Astrocyte (in vitro differentiated cells and primary cell): ENCODE data around the gene CRLF2.

Source experiments
- EZH2 ChIP-seq: IDR thresholded peaks from 2 replicates; pipeline ENCODE4 v1.6.1; 2012; ENCODE audit warnings: mild to moderate bottlenecking, low read length, inconsistent platforms; ENCODE audit not compliant: insufficient read depth
- TF ChIP-seq, protein P1 (sequence below): IDR thresholded peaks from 2 replicates; pipeline ENCODE4 v1.5.1; 2011; ENCODE audit warnings: low read depth, mild to moderate bottlenecking, inconsistent platforms, low read length, moderate library complexity; ENCODE audit not compliant: insufficient read depth

DNA sequence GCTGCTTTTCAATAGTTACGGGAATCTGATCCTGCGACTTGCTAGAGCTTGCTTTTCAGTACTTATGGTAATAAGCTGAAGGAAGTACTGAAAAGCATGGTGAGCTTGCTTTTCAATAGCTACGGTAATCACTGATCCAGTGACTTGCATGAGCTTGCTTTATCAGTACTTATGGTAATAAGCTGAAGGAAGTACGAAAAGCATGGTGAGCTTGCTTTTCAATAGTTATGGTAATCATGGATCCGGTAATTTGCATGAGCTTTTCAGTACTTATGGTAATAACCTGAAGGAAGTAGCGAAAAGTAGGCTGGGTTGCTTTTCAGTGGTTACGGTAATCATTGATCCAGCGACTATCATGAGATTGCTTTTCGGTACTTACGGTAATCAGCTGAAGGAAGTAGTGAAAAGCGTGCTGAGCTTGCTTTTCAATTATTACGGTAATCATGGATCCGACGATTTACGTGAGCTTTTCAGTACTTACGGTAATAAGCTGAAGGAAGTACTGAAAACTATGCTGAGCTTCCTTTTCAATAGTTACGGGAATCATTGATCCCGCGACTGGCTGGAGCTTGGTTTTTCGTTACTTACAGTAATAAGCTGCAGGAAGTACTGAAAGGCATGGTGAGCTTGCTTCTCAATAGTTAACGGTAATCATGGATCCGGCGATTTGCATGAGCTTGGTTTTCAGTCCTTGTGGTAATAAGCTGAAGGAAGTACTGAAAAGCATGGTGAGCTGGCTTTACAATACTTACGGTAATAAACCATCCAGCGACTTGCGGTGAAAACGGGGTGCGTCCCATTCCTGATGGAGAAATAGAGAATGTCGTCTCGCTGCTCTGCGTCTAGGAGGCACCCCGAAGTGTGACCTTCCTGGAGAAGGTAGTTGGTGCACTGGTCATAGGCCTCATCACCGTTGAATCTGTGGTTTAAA lies 6.5 kb downstream of the CRLF2 start:
- TF ChIP-seq, protein P1, sequence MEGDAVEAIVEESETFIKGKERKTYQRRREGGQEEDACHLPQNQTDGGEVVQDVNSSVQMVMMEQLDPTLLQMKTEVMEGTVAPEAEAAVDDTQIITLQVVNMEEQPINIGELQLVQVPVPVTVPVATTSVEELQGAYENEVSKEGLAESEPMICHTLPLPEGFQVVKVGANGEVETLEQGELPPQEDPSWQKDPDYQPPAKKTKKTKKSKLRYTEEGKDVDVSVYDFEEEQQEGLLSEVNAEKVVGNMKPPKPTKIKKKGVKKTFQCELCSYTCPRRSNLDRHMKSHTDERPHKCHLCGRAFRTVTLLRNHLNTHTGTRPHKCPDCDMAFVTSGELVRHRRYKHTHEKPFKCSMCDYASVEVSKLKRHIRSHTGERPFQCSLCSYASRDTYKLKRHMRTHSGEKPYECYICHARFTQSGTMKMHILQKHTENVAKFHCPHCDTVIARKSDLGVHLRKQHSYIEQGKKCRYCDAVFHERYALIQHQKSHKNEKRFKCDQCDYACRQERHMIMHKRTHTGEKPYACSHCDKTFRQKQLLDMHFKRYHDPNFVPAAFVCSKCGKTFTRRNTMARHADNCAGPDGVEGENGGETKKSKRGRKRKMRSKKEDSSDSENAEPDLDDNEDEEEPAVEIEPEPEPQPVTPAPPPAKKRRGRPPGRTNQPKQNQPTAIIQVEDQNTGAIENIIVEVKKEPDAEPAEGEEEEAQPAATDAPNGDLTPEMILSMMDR: no peak
- TF ChIP-seq EZH2: no peak
